GM19240 (cell line): ENCODE results near the gene RMND5A.

Experiments used
- DNase-seq: peaks from one replicate; pipeline ENCODE4 v3.0.0; 2011; ENCODE audit warnings: low spot score; ENCODE audit not compliant: insufficient read length

RMND5A gene

GRCh38 chr2:86790676-86791572 is 70.8 kb downstream of the RMND5A start, which contains the start of gene CD8A:
Gene CD8A (minus strand): TSS chr2:86790913. CDS start chr2:86790825, 88 bp downstream.
- no peak for DNase-seq

GRCh38 chr2:86791573-86791972 is 71.5 kb downstream of the RMND5A start:
- no peak for DNase-seq

GRCh38 chr2:86793752-86794151 is 73.7 kb downstream of the RMND5A start:
- DNase-seq = no peak

GRCh38 chr2:86794861-86795260 is 74.8 kb downstream of the RMND5A start:
- DNase-seq = no peak

GRCh38 chr2:86800856-86801567 is 80.9 kb downstream of the RMND5A start:
- DNase-seq = no peak

GRCh38 chr2:86806059-86806857 is 86.2 kb downstream of the RMND5A start:
- DNase-seq = no peak

DNA sequence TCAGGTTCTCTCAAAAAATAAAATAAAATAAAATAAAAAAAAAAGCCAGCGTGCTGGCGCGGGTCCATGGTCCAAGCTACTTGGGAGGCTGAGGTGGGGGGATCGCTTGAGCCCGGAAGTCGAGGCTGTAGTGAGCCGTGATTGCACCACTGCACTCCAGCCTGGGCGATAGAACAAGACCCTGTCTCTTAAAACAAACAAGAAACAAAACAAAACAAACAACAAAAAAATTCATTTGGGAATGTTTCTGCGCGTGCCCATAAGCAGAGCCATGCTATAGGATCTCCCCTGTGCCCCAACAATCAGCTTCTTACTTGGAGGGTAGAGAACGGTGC is 87.0 kb downstream of the RMND5A start:
- no peak for DNase-seq

GRCh38 chr2:86807468-86808275 is 87.6 kb downstream of the RMND5A start:
- DNase-seq = no peak

DNA sequence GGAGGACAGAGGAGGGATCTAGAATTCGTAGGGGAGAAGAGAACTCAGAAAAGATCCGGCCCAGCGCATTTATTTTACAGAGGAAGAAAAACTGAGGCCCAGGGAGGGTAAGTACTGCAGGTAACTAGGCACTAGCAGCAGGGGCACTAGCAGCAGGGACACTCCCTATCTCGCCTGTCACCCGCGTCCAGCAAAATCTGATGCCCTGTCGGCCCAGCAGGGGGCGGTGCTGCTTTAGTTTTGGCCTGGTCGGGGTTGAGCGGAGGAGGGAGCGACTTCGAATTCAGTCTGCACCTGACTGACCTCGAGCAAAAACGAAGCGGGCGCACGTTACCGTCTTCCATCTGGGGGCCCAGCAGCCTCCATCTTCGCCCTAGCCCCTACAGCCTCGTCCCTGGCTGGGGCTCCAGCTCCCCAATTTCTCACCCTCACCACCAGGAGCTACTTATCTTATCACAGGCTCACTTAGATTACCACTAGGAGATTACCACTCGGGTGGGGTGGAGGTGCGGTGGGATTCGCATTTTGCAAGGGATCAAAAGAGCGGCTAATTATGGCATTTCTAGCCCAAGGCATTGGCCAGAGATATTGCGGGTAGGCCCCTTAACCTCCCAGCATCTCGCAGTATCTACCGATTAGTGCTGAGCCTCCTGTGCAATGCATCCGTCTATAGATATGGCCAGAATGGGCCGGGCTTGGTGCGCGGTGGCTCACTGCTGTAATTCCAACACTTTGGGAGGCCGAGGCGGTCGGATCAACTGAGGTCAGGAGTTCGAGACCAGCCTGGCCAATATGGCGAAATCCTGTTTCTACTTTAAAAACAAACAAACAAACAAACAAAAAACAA is 88.4 kb downstream of the RMND5A start:
- DNase-seq = peak; percentile 83

- DNase-seq = no peak
Observed at GRCh38 chr2:86809481-86810121, 89.5 kb downstream of the RMND5A start.

- DNase-seq = no peak
Observed at GRCh38 chr2:86815611-86816010, 95.5 kb downstream of the RMND5A start.

GRCh38 chr2:86818114-86818801 is 98.2 kb downstream of the RMND5A start:
- DNase-seq = no peak

DNA sequence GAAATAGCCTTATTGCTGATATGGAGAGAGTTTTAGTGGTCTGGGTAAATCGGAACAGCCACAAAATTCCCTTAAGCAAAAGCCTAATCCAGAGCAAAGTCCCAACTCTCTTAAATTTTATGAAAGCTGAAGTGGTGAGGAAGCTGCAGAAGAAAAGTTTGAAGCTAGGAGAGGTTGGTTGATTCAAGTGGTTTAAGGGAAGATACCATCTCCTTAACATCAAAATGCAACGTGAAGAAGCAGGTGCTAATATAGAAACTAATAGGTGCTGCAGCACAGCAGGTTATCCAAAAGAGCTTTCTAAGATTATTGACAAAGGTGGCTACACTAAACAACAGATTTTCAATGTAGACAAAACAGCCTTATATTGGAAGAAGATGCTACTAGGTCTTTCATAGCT is 98.9 kb downstream of the RMND5A start:
- DNase-seq = no peak

DNA sequence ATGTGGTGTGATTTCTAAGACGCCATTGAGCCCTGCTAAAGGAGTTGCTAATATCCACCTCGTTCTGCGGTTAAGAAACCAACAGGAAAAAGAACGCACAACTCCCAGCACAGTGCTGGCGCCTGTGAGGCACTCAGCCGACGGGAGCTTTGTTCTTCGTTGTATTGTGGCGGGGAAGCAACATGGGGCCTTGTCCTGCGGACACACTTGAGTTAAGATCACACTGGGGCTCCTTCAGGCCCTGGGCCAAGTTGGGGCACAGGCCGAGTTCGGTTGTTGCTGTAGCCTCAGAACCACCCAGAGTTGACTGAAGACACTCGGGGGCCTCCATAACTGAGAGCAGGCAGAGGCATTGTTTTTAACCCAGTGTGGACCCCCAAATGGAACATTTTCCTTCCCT is 101.2 kb downstream of the RMND5A start:
- DNase-seq = no peak

DNA sequence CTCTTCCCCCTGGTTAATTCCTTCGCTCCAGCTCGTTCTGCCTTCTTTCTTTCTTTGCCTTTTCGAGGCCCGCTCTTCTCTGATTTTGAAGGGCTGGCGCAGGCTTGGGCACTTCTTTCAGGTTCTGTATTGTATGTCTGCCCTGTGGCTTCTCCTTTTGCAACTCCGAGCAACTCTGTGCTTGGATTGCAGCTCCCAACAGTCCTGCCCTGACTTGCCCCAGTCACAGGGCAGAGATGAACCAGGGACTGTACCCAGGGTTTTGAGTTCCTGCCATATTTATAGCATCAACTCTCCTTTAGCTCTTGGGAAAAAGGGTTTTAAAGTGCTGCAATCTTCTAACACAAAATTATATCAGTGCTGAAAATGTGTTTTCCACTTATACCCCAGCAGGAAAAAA is 101.8 kb downstream of the RMND5A start:
- DNase-seq = no peak

- DNase-seq = no peak
Observed at GRCh38 chr2:86822668-86823345, 102.7 kb downstream of the RMND5A start.

DNA sequence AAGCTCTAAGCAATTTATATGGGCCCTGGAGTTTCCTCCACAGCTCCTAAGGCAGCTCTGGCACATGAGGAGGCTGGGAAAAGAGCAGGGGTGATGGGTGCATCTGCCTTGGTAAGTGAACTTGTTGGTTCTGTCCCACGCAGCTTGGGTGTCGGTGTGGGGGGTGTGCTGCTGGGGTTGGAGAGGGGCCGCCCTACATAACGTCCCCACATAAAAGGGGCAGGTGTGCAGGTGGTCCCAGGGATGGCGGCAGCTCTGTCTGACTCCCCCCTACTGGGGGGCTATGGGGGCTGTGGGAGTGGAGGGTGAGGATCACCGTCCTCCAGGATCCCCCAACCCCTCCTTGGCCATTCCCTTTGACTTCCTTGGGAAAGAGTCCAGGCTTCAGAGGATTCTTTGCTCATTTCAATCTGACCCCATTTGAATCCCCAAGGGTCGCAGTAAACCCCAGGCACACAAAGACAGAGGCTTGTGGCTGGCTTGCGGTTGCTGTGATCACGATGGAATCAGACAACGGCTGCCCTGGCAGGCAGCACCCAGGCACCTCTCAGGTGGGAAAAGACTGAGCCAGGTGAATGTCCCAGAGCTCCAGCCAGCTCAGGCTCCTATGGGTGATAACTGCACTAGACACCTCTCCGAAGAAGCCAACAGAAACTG is 105.1 kb downstream of the RMND5A start:
- no peak for DNase-seq
